ENCODE data around the gene SPATA6L.

SPATA6L gene

DNA sequence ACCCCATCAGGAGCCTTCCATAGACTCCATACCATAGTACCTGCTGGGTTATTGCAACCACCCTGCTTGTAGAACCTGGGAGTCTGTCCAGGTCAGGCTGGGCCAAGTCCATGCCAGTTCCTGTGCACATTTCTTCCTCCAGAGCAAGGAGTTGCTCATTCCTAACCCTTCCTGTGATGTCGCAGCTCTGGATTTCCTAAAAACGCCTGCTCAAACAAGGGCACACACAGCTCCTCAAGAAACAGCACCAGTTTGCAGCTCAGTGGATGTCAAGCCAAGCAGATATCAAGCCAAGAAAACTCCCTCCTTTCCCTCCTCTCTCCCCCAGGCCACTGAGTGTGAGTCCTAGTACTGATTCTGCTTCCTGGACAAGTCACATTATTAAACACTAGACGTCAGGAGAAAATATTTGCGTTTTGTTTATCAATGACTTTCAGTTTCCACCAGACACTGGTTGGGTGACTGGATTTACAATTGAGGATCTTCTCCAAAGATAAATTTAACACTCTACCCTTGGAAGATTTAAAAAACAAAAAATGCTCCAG, 116.5 kb downstream of the SPATA6L start:
- DNase-seq (ENCODE audit: low read depth) = no peak

DNA sequence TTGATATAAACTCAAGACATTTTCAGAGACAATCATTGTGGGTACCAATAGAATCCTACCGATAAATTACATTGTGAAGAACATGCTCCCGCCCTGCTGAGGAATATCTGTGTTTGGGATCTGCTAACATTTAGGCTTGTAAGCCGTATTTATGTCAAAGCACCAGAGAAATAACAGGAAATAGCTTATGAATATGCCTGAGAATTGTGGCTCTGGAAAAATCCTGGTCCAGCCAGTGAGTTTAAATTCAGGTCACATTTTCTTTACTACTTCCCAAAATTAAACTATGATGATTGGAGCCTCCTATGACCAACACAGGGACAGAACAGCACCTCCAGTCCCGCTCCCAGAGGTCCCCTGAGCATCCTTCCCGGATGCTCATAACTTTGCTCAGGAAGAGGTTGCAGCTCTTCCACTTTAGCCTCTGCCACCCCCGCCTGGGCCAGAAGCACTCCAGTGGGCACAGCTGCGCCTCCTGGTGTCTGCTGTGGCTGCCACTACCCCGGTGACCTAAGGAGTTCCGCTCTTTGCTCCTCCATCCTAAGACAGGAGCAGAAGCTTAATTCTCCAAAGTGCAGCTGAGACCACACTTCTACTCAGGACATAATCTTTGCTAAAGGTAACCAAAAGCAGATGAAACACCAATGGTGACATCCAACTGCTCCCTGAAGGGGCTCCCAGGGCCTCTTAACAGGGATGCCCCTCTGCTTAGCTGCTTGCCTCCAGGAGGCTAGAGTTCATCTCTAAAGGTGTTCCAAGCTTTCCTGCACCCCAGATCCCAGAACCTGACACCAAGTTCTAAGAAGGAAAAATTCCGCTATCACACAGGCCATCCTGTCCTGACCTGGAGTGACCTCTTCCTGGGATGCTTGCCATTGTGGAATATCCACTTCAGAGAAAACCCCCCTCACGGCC, 117.2 kb downstream of the SPATA6L start:
- no peak for DNase-seq (ENCODE audit: low read depth)

Data from GM04504 (cell line).